Erythroblast (primary cell): ENCODE measurements around the gene RANBP1.

ENCODE experiments used
- GATA1 ChIP-seq: IDR thresholded peaks from 2 replicates; pipeline ENCODE4 v1.6.1; 2011; ENCODE audit warnings: low read depth, mild to moderate bottlenecking, control low read depth, low read length, moderate library complexity
- POLR2A ChIP-seq: IDR thresholded peaks from 2 replicates; pipeline ENCODE4 v1.6.1; 2011; ENCODE audit warnings: mild to moderate bottlenecking, low read length

GRCh38 chr22:20105456-20106204, 10.3 kb upstream of the RANBP1 start:
- TF ChIP-seq POLR2A (no peak), GATA1 (no peak)
